GM18868 (cell line): ENCODE data around the gene NLK.
A peak's percentile ranks its signal among the peaks of the same experiment; 100 is the strongest.
"Not testable (repeated sequence)": the region's sequence is repeated elsewhere in the genome, so short reads cannot be mapped to it uniquely, and the experiment has no call there.

Experiments used
- ATAC-seq: cut with Tn5 transposase; IDR thresholded peaks from one replicate; pipeline ENCODE4 v1.9.1; 2021; ENCODE audit warnings: mild to moderate bottlenecking, moderate library complexity; ENCODE audit not compliant: unreplicated experiment

Gene NLK

DNA sequence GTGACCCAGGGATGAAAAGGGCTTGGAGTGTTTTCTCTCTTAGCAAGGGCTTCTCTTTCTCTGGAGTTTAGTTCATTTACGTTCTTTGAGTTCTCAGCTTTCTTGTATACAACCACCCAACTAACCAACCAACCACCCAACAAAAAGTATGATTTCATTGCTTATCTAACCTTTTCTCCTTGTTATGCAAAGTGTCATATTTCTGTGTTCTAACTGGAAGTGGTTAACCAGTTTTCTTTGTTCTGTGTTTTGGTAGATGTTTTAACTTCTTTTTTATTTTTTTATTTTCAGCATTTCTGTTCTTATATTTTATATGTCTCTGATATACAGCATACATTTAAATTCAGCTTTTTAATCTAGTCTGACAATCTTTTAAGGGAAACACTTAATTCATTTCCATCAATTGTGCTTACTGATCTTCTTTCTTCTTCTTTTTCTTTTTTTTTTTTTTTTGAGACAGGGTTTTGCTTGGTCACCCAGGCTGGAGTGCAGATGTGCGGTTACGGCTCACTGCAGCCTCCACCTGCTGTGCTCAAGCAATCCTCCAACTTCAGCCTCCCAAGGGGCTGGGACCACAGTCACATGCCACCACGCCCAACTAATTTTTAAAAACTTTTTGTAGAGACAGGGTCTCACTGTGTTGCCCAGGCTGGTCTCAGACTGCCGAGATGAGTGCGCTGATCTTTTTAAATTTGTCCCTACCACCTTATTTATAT, 29.6 kb downstream of the NLK start:
- ATAC-seq = no peak

DNA sequence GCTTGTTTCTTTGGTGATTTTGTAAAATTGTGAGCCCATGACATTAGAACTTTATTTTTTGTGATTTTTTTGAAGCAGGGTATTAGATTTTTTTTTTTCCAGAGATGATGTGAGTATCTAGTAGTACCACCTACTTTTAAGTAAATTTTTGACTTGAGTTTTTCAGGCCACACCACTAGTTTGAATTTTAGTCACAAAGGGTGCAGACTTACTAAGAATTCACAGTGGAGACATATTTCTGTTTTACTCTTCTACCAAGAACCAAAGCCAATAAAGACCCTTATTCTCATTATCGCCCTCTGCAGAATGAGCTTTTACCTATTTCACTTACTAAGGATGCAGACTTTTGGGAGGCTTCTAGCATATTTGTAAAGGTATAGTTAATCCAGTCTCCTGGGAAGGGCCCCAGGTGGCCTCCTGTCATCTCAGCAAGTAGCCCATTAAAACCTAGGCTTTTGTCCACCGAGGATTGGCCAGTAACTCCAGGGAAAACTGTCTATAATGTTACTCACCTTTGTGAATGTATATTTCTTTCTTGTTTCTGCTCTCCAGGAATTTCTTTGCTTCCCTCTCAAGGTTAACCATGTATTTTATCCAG, 30.6 kb downstream of the NLK start:
- no peak for ATAC-seq

DNA sequence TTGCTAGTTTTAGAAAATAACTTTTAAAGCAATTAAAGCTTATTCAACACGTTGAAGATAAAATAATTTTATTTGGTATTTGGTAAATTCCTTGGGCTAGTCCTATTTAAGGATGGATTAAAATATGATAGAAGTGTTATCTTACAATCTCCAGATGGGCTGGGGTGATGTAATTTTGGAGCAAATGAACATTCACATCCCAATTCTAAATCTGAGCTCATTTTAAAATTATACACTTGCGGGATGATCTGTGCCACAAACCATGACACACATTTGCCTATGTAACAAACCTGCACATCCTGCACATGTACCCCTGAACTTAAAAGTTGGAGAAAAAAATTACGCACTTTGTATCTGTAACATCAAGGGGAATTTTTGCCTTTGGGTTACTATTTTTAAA, 31.5 kb downstream of the NLK start:
- ATAC-seq = no peak

DNA sequence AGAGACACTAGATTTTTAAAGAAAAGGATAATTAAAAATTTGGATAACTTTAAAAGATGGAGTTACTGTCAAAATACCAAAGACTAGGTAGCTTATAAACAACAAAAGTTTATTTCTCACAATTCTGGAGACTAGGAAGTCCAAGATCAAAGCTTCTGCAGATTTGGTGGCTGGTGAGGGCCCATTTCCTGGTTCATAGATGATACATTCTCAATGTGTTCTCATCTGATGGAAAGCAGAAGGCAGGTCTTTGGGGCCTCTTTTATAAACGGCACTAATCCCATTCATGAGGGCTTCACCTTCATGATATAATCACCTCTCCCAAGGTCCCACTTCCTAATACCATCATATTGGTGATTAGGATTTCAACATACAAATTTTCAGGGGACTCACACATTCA, 33.7 kb downstream of the NLK start:
- ATAC-seq = no peak

DNA sequence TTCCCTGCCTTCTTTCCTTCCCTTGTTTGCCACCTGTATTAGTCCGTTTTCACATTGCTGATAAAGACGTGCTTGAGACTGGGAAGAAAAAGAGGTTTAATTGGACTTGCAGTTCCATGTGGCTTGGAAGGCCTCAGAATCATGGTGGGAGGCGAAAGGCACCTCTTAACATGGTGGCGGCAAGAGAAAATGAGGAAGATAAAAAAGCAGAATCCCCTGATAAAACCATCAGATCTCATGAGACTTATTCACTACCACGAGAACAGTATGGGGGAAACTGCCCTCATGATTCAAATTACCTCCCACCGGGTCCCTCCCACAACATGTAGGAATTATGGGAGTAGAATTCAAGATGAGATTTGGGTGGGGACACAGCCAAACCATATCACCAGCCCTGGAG, 34.7 kb downstream of the NLK start:
- not testable (repeated sequence) for ATAC-seq

GRCh38 chr17:28078341-28079229, 36.1 kb downstream of the NLK start:
- ATAC-seq = no peak

DNA sequence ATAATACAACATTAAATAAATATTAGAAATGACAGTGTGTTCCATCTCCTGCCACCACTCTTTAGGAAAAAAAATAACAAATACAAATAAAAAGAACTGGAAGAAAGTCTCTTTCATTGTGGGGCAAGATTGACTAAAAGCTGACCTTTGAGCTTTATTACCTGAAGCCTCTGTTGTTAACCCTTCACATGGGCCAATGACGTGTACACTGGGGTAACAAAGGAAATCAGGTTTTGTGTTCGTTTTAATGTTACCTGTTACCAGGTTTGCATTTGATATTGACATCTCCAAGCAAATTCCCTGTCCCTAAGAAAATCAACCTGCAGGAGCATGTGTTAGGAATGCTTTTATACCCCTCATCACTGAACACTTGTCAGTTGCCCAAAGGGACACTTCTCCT, 39.0 kb downstream of the NLK start:
- ATAC-seq = no peak

DNA sequence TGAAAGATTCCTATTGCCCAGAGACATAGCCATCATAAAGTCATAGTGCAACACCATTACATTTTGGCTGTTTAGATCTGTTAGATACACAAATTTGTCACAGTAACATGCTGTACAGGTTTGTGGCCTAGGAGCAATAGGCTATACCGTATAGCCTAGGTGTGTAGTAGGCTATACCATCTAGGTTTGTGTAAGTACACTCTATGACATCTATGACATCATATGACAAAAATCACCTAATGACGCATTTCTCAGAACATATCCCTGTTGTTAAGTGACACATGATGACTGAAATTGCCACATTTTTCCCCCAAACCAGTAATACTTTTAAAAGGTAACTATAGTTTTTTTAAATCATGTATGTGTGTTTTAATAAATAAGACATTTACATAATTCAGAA, 43.3 kb downstream of the NLK start:
- ATAC-seq = no peak

DNA sequence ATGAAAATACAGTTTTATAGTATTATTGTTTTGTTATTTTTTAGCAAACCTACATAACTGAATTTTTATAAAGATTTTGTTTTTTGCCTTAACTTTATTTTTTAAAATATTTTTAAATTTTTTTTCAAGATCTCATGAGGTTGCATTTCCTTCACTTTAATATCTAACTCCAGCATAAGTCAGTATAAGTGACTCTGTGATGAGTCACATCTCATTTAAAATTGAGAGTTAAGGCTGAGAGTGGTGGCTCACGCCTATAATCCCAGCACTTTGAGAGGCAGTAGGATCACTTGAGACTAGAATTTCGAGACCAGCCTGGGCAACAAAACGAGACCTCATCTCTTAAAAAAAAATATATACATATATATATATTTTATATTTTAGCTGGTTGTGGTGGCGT, 44.0 kb downstream of the NLK start:
- ATAC-seq = no peak

GRCh38 chr17:28087743-28088142, 45.3 kb downstream of the NLK start:
- ATAC-seq = no peak

GRCh38 chr17:28090551-28090950, 48.1 kb downstream of the NLK start:
- ATAC-seq = no peak

DNA sequence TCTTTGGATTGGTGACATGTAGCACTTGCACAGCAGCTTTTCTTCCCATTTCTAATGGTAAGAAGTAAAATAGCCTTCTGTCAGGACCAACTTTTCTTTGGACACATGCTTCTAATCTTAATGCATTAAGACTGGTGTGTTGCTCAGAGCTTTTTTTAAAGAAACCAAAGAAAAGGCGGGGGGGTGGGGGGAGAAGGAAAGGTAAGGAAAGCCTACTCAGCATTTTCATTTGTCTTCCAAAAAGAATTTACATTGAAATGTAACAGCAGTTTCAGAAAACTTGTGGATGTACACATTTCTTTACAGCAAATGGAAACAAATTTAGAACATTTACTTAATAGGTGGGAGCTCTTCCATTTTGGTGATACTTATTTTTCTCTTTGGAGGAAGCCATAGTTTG, 49.6 kb downstream of the NLK start:
- no peak for ATAC-seq

DNA sequence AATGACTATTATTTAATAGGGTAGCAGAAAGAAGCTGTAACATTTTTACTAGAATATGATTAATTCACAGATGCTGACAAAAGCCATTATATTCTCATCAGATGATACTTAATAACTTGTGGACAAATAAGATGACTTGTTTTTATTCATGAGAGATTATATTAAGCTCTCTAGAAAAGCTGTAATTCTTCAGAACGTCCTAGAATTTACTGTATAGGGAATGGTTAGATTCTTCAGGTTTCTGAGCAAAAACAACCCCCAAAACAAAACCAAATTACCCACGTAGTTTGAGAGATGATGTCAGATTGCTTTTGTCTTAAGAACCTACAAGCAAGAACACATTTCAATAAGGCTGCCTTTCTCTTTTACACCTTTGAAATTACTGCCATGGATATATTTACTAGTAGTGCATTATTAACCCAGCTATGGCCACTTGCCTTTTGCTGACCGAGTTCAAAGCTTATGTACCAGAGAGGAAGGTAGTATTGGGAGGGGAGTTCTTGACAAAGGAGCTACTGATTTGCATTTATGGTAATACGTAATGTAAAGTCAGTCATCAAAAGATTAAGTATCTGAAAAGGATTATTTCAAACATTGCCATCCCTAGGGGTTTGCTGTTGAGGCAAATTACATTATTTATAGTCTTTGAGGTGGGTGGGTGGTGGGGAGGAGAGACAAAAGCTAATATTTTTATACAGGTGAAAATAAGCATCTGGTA, 51.7 kb downstream of the NLK start:
- ATAC-seq = no peak

DNA sequence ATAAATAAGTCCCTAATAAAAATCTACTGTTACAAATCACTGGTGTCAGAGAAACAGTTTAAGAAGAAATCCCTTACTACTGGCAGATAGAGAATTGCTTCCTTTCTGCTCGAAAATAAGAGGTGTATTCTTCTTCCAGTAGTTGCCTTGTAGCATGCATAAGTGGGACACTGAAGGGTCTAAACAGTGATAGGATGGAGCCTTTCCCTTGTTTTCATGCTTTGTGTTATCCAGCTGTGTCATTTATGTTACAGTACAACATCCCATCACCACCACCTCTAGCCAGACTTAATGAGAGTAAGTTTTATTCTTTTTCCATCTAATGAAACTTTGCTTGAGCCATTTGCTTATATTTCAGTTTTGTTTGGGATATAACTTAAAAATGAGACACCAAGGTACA, 54.3 kb downstream of the NLK start:
- ATAC-seq = no peak

- no peak for ATAC-seq
Observed at GRCh38 chr17:28097254-28097653, 54.8 kb downstream of the NLK start.

DNA sequence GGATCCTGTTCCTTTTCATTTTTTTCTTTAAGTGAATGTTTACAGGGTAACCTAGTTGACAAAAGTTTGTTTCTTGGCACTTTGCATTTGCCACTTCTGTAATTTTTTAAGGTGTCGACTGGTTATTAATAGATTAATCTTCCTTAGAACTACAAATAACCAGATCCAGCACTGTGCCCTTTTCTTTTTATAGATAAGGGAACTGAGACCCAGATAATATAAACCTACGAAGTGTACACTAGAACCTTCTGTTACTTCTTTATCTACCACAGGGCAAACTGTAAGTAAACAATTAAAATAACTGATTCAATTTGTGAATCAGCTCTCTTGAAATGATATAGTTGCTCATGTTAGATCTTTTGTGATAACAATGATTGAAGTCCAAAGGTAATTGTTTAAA, 55.4 kb downstream of the NLK start:
- peak; percentile 58 for ATAC-seq

GRCh38 chr17:28098591-28098990, 56.1 kb downstream of the NLK start:
- ATAC-seq = not testable (repeated sequence)

- no peak for ATAC-seq
Observed at GRCh38 chr17:28100251-28100650, 57.8 kb downstream of the NLK start.

DNA sequence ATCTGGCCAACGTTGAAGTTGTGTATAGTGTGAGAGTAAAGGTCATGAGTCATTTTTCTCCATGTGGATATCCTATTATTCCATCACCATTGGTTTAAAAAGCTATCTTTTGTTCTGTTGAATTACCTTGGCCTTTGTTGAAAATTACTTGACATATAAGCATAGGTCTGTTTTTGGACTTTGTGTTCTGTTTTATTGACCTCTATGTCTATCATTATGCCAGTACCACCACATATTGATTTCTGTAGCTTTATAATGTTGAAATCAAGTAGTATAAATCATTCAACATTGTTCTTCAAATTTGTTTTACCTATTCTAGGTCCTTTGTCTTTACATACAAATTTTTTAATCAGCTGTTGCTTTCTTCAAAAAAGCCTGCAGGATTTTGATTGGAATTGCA, 58.5 kb downstream of the NLK start:
- no peak for ATAC-seq

- ATAC-seq = no peak
Observed at GRCh38 chr17:28101919-28102318, 59.4 kb downstream of the NLK start.

DNA sequence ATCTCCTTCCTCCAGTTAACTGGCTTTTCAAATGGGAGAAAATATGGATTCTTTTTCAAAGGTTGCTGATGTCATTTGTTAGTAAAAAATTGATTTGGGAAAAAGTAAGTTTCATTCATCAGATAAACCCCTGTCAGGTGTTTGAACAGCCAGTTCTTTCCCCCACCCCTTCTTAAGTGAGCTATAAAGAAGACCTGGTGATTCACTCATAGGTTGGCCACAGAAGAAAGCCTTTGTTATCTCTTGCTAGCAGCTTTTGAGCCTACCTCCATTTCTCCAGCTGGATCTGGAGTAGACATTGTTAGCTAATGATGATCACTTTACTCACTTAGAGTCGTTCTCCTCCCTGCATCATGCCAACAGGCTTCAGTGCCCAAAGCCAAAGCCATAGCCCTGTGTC, 63.0 kb downstream of the NLK start:
- no peak for ATAC-seq
